ENCODE measurements around the gene RAB6B.
A peak's percentile ranks its signal among the peaks of the same experiment; 100 is the strongest.

The RAB6B gene

GRCh38 chr3:133899311-133899710 lies 3.6 kb upstream of the RAB6B start:
- no peak for DNase-seq (ENCODE audit: low spot score)
- no peak for TF ChIP-seq CTCF (IDR thresholded peaks at IDR 0.05; ENCODE audit: borderline replicate concordance, control extremely low read depth, extremely low read depth, insufficient read depth, missing control alignments)
- in situ Hi-C loops (cut with MboI; ENCODE audit: low sequenced_read_pairs, unreplicated experiment): no loop called here

- in situ Hi-C loops (cut with MboI; ENCODE audit: low sequenced_read_pairs, unreplicated experiment): no loop called here
- DNase-seq (ENCODE audit: low spot score): no peak
- TF ChIP-seq CTCF (IDR thresholded peaks at IDR 0.05; ENCODE audit: borderline replicate concordance, control extremely low read depth, extremely low read depth, insufficient read depth, missing control alignments): no peak
These were observed 1.9 kb upstream of the RAB6B start for GRCh38 chr3:133897547-133897946.

GRCh38 chr3:133896002-133896761 lies 500 bp upstream of the RAB6B start:
- in situ Hi-C loops (cut with MboI; ENCODE audit: low sequenced_read_pairs, unreplicated experiment): no loop called here
- DNase-seq (ENCODE audit: low spot score): peak; percentile 35
- no peak for TF ChIP-seq CTCF (IDR thresholded peaks at IDR 0.05; ENCODE audit: borderline replicate concordance, control extremely low read depth, extremely low read depth, insufficient read depth, missing control alignments)

- no peak for TF ChIP-seq CTCF (IDR thresholded peaks at IDR 0.05; ENCODE audit: borderline replicate concordance, control extremely low read depth, extremely low read depth, insufficient read depth, missing control alignments)
- in situ Hi-C loops (cut with MboI; ENCODE audit: low sequenced_read_pairs, unreplicated experiment): no loop called here
- DNase-seq (ENCODE audit: low spot score): peak; percentile 41
These were observed 1.1 kb downstream of the RAB6B start for GRCh38 chr3:133894353-133895207.

GRCh38 chr3:133893683-133894352 lies 1.9 kb downstream of the RAB6B start:
- TF ChIP-seq CTCF (IDR thresholded peaks at IDR 0.05; ENCODE audit: borderline replicate concordance, control extremely low read depth, extremely low read depth, insufficient read depth, missing control alignments): no peak
- no peak for DNase-seq (ENCODE audit: low spot score)
- in situ Hi-C loops (cut with MboI; ENCODE audit: low sequenced_read_pairs, unreplicated experiment): no loop called here

GRCh38 chr3:133892541-133893231 lies 3.0 kb downstream of the RAB6B start:
- in situ Hi-C loops (cut with MboI; ENCODE audit: low sequenced_read_pairs, unreplicated experiment): no loop called here
- no peak for DNase-seq (ENCODE audit: low spot score)
- no peak for TF ChIP-seq CTCF (IDR thresholded peaks at IDR 0.05; ENCODE audit: borderline replicate concordance, control extremely low read depth, extremely low read depth, insufficient read depth, missing control alignments)

Measured in GM13976 (cell line).